Cardiac septum (tissue), 1 donor: ENCODE data around the gene FAM50A. TPM values are rescaled to one million over a fixed set of nuclear protein-coding genes. Genes with fewer than 3 reads are reported as not detected.
"Not testable (repeated sequence)": the region's sequence is repeated elsewhere in the genome, so short reads cannot be mapped to it uniquely, and the experiment has no call there.

Source experiments
- DNase-seq: peaks from one replicate; pipeline ENCODE4 v3.0.0-alpha.2; 2020; ENCODE audit warnings: low spot score
- intact Hi-C: fragments of 100-400 bp; cut with DNase I; formaldehyde crosslinking; loops from one replicate; pipeline ENCODE4 v1.14.0; 2022
- microRNA-seq: library from miRNA; unstranded; fragments of <30 nt; microRNA quantifications from one replicate; pipeline ENCODE4 v1.2.0, GENCODE V29; 2020
- total RNA-seq: library from RNA; stranded (reverse); fragmentation: NEBNext Ultra II Directional; extraction: Animal tissue kit (Norgen Biotek cat#: 25700); gene quantifications from one replicate; pipeline ENCODE4 v1.2.1, GENCODE V29; 2021
- donor health status: DM: no; HTN: no; CAD: no.

FAM50A gene
- total RNA-seq, 1 donor from 2014 or later: 43.7 TPM

- intact Hi-C loops: loop anchor here (5.0 kb wide), 1 partner anchor 51 kb away; the partner anchor contains the start of gene GDI1
- DNase-seq: no peak
These were observed 44.6 kb downstream of the FAM50A start for GRCh38 chrX:154488336-154489075.

DNA sequence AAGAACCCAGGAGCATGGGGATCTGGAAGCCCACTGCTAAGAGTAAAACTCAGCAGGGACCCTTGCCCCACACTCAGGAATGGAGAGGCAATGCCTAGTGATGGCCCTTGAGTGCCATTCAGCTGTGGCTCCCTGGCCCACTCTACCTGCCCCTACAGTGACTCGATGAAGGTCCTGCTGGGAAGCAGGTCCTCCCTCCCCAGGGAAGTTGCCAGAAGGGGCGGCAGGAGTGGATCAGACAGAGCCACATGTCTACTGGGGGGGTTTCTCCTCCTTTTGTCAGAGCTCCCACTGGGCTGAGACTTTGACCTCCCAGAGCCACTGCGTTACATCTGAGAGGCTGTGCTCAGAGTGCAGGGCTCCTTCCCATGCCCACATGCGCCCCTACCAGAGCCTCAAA, 45.2 kb downstream of the FAM50A start:
- no peak for DNase-seq
- intact Hi-C loops: loop anchor here (5.0 kb wide), 1 partner anchor 52 kb away; the partner anchor contains the start of gene GDI1

- DNase-seq: no peak
- intact Hi-C loops: no loop called here
These were observed 46.1 kb downstream of the FAM50A start for GRCh38 chrX:154490021-154490413.

DNA sequence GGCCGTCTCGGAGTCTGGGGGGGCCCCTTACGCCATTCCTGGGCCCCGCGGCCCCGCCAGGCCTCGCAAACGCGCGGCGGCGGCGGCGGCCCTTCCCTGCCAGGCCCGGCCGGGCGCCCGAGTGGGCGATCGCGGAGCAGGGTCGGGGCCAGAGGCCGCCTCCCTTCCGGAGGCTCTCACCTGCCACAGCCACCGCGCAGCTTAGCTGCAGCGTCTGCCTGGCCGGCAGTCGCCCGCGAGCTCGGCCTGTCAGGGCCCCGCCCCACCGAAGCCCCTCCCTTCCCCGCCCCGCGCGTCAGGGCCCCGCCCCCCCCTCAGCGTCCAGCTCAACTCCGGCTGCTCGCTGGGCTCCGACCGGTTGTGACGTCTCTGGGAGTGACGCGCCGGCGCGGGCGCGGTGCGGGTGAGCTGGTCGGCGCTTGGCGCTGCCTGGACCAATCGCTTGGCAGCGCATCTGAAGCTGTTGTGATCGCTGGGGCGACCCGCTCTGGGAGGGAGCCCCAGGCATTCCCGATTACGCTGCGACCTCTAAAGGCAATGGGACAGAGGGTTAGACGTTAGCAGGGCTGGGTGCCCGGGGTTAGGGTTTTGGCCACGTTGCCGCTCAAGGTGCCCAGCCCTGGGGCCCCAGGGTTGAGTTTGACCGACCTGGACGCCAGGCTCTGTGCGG, 46.6 kb downstream of the FAM50A start, which contains the start of gene SLC10A3:
Gene SLC10A3, minus strand, starts transcription at position 216 of the 670 bp plus-strand sequence. CDS start 1,689 bp downstream, outside the sequence.
- DNase-seq: peak; percentile 97
- intact Hi-C loops: no loop called here

DNA sequence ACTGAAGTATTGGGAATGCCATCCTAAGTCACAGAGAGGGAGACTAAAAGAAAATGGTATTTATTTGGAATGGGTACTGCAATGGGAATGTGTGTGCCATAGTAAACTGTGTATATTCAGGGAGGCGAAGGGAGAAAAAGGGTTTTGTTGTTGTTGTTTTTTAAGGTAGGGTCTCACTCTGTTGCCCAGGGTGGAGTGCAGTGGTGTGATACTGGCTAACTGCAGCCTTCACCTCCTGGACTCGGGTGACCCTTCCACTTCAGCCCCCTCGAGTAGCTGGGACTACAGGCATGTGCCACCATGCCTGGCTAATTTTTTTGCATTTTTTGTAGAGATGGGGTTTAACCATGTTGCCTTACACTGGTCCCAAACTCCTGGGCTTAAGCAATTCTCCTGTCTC, 50.8 kb downstream of the FAM50A start:
- DNase-seq: no peak
- intact Hi-C loops: no loop called here

- no peak for DNase-seq
- intact Hi-C loops: no loop called here
These were observed 51.6 kb downstream of the FAM50A start for GRCh38 chrX:154495472-154495922.

GRCh38 chrX:154496591-154497137, 52.7 kb downstream of the FAM50A start:
- intact Hi-C loops, DNase-seq: not testable (repeated sequence)

Small RNA genes lying within 50 kb of the gene (microRNA-seq; reads per million reads assigned to microRNA genes)
- gene MIR6858: not detected

Other genes with a start within 250 kb of the FAM50A start
- not detected for gene OPN1MW2, start 224.4 kb upstream of the FAM50A start, total RNA-seq
- not detected for gene OPN1MW3, start 186.6 kb upstream of the FAM50A start, total RNA-seq
- gene TEX28, start 149.0 kb upstream of the FAM50A start, total RNA-seq: not detected
- gene TKTL1, start 148.3 kb upstream of the FAM50A start, total RNA-seq: 3.2 TPM
- gene FLNA, start 69.5 kb upstream of the FAM50A start, total RNA-seq: 347 TPM
- 66.2 TPM for gene EMD, start 64.8 kb upstream of the FAM50A start, total RNA-seq
- gene RPL10, start 45.8 kb upstream of the FAM50A start, total RNA-seq: 1,520 TPM
- gene DNASE1L1, start 34.9 kb upstream of the FAM50A start, total RNA-seq: 32.9 TPM
- gene TAFAZZIN, start 32.6 kb upstream of the FAM50A start, total RNA-seq: 41.6 TPM
- 86.1 TPM for gene ATP6AP1, start 15.5 kb upstream of the FAM50A start, total RNA-seq
- gene GDI1, start 7.0 kb upstream of the FAM50A start, total RNA-seq: 114 TPM
- gene PLXNA3, start 14.1 kb downstream of the FAM50A start, total RNA-seq: 46.9 TPM
- 13.9 TPM for gene LAGE3, start 35.1 kb downstream of the FAM50A start, total RNA-seq
- gene UBL4A, start 42.5 kb downstream of the FAM50A start, total RNA-seq: 48.4 TPM
- gene SLC10A3, start 46.5 kb downstream of the FAM50A start, total RNA-seq: 13.8 TPM
- 53.1 TPM for gene FAM3A, start 72.1 kb downstream of the FAM50A start, total RNA-seq
- 14.6 TPM for gene G6PD, start 102.7 kb downstream of the FAM50A start, total RNA-seq
- gene IKBKG, start 103.5 kb downstream of the FAM50A start, total RNA-seq: 18.9 TPM
- gene CTAG1A, start 141.0 kb downstream of the FAM50A start, total RNA-seq: not detected
- gene CTAG1B, start 175.1 kb downstream of the FAM50A start, total RNA-seq: not detected
- gene CTAG2, start 209.4 kb downstream of the FAM50A start, total RNA-seq: not detected